NCI-H2107 (cell line): ENCODE data around the gene MAGOHB.

ENCODE experiments used
- DNase-seq: peaks from one replicate; lab custom pipeline; 2025; lab: John Stamatoyannopoulos, UW

Gene MAGOHB

GRCh38 chr12:10554756-10555481, 58.5 kb downstream of the MAGOHB start:
- no peak for DNase-seq

- DNase-seq, result no peak
Measured at GRCh38 chr12:10554228-10554755, 59.1 kb downstream of the MAGOHB start.
